ENCODE measurements around the gene SLC38A9. TPM values are rescaled to one million over a fixed set of nuclear protein-coding genes. Genes with fewer than 3 reads are reported as not detected.
"Not testable (repeated sequence)": the region's sequence is repeated elsewhere in the genome, so short reads cannot be mapped to it uniquely, and the experiment has no call there.

The SLC38A9 gene
- total RNA-seq, 1 donor from 2014 or later: 52.9 TPM

DNA sequence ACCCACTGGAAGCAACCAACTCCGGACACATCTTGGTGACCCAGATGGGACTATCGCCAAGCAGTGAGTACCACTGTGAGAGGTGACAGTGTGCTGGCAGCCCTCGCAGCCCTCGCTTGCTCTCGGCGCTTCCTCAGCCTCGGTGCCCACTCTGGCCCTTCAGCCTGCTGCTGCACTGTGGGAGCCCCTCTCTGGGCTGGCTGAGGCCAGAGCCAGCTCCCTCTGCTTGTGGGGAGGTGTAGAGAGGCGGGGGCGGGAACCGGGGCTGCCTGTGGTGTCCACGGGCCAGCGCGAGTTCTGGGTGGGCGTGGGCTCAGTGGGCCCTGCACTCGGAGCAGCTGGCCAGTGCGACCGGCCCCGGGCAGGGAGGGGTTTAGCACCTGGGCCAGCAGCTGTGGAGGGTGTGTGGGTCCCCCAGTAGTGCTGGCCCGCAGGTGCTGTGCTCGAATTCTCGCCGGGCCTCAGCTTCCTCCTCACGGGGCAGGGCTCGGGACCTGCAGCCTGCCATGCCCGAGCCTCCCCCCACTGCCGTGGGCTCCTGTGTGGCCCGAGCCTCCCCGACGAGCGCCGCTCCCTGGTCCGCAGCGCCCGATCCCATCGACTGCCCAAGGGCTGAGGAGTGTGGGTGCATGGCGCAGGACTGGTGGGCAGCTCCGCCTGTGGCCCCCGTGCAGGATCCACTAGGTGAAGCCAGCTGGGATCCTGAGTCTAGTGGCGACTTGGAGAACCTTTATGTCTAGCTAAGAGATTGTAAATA lies 98.8 kb downstream of the SLC38A9 start:
- DNase-seq (ENCODE audit: extremely low read depth, low read depth, low spot score): no peak

DNA sequence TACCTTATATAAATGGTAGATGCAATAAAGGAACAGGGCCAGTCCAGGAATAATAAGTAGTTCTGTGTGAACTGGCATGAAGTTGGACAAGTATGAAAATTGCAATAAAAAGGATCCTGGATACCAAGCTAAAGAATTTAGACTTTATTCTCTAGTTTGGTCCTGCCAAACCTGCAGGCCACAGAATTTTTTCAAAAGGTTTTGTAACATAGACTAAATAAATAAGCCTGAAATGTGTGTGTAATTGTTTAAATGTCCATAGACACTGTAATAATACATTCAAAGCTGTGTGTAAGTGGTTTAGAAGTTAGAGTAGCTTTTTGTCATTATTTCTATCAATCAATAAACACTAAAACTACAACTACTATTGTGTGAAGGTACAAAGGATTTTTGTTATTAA lies 101.6 kb downstream of the SLC38A9 start:
- no peak for DNase-seq (ENCODE audit: extremely low read depth, low read depth, low spot score)

DNA sequence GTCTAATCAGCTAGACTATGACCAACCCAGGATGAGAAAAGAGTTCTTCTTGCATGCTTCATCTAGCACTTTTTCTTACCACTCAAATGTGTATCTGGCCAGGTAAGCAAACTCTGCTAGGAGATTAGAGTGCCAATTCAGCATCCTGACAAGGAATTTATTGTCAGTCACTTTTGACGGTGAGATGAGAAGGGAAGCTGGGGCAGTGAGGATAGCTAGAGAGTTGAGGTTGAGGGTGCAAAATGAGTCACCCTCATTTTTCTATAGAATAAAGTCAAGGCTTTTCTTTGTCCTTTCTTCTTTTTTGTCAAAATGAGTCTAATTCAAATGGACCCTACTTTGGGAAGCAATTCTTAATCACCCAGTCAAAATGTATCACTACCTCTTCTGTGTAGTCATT lies 102.7 kb downstream of the SLC38A9 start:
- DNase-seq (ENCODE audit: extremely low read depth, low read depth, low spot score): no peak

DNA sequence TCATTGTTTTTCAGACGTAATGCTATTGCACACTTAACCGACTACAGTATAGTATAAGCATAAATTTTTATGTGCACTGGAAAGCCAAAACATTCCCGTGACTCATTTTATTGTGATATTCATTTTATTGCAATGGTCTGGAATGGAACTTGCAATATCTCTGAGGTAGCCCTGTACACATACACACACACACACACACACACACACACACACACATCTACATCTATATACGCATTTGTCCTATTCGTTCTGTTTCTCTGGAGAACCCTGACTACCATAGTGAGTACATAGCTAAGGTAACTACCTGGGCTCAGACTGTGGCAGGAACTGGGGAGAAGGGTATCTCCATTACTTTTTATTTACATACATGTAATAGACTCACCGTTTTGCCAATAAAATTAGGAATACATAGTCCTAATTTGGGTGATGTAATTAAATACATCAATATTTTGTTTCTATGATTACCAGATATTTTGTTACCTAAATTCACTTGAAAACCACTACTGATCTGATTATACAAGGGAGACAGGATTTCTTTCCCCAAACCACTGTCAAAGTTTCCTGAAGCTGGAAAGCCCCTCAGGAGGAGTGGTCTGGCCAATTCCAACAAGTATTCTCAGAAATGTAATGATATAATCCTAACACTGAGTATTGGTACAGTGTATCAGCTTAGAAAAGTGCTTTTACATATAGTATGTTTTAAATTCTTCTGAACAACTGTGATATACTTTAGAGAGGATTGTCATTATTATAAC lies 103.4 kb downstream of the SLC38A9 start:
- DNase-seq (ENCODE audit: extremely low read depth, low read depth, low spot score): no peak

DNA sequence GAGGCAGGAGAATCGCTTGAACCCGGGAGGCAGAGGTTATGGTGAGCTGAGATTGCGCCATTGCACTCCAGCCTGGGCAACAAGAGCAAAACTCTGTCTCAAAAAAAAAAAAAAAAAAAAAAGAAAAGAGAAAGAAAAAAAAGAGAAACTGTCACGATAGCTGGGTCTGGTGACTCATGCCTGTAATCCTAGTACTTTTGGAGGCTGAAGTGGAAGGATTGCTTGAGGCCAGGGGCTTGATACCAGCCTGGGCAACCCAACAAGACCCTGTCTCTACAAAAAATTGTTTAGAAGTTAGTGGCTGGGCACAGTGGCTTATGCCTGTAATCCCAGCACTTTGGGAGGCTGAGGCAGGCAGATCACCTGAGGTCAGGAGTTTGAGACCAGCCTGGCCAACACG lies 104.8 kb downstream of the SLC38A9 start:
- not testable (repeated sequence) for DNase-seq (ENCODE audit: extremely low read depth, low read depth, low spot score)

DNA sequence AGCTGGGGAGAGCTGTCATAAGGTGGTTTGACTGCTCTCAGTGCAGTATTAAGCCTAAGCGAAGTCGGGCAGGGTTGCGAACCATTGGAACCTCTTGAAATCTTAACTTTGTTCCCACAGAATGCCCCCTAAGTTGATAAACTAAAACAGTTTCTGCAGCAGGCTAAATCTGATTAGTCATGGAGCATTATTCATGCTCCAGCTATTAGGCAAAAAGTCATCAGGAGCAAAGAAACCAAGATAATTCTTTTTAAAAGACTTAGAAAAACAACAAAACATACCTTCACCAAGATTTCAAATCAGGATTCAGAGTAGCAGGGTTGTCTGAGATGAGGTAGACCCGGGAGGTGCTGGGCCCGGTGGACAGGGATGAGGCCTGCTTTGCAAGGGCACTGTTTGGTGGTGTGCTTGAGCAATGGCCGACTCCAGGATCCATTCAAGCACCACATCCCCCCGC lies 107.5 kb downstream of the SLC38A9 start:
- DNase-seq (ENCODE audit: extremely low read depth, low read depth, low spot score): no peak

DNA sequence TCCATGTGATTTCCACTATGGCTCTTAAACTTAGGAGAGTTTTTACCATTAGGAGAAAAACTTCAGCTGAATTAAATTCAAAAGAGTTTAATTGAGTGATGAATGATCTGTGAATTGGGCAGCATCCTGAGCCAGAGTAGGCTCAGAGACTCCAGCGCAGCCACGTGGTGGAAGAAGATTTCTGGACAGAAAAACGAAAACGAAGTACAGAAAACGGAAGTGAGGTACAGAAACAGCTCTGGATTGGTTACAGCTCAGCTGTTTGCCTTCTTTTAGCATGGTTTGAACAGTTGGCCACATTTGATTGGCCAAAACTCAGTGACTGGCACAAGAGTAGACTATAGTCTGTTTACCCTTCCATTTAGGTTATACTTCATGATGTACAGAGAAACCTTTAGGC lies 108.2 kb downstream of the SLC38A9 start:
- DNase-seq (ENCODE audit: extremely low read depth, low read depth, low spot score): no peak

DNA sequence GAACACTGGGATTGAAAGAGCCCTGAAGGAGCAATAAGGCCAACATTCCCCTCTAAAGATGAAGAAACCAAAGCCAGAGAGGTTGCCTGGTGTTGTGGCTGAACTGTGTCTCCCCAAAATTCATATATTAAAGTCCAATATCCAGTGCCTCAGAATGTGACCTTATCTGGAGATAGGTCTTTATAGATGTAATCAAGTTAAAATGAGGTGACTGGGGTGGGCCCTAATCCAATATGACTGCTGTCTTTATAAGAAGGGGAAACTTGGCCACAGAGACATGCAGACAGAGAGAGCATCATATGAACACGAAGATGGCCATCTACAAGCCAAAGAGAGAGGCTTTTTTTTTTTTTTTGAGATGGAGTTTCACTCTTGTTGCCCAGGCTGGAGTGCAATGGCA lies 110.5 kb downstream of the SLC38A9 start:
- DNase-seq (ENCODE audit: extremely low read depth, low read depth, low spot score): no peak

DNA sequence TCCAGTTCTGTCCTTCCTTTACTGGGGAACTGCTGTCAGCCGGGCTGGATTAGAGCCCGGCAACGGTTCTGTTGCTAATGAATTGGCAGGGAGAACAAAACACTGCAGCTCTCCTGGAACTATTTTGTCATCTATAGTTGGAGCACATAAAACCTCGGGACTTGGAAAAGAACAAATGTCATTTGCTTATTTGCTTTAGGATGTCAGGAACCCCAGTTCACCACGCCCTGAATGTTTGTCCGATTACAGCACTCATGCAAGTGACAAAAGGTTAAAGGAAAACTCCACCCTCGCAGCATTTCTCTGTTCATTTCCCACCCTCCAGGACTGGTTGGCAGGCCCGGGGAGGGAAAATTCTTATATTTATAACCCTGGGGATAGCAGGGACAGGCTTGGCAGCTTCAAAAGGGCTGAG lies 110.9 kb downstream of the SLC38A9 start:
- DNase-seq (ENCODE audit: extremely low read depth, low read depth, low spot score): no peak

DNA sequence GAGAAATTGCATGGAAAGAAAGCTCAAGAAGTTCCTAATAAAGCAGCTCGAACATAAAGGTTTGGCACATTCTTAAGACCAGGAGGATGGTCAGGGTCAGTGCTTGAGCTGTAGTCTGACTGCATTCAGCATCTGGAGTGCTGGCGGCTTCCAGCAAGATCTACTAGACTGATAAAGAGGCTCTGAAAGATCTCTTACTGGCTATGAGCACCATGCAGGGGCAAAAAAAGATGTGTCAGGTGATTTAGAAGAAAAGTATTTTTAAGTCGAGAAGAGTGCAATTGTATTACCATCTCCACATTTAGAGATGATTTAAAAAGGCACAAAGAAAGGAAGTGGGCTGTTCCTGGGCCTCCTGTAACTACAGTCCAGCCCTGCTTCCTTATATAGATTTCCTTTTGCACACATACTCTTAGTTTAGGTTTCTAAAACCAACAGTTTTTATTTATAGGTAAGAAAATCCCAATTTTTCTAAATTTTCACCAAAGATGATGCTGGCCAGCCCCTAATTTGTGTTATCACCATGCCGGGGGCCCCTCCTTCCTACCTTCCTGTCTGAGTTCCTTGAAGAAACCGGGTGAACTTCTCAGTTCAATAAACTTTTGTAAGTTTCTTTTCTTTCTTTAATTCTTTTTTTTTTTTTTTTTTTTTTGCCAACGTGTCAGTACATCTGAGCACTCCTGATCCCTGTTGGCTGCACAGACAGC lies 111.5 kb downstream of the SLC38A9 start:
- DNase-seq (ENCODE audit: extremely low read depth, low read depth, low spot score): no peak

DNA sequence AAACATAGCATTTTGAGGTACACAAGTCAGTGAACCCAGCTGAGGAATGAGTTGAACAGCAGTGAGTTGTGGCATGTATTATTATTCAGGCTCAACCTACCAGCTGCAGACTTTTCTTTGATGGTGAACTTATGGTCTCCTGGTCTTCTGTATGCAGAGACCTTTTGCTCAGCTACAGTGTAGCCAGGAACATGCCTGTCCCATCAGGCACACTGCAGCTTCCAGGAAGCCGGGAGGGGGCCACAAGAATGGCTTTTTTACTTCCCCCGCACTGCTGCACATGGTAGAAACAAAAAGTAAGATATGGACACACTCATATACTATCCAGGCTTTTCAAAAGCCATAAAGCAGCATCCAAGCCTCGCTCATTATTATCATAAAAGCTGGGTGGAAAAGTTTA lies 112.0 kb downstream of the SLC38A9 start:
- no peak for DNase-seq (ENCODE audit: extremely low read depth, low read depth, low spot score)

DNA sequence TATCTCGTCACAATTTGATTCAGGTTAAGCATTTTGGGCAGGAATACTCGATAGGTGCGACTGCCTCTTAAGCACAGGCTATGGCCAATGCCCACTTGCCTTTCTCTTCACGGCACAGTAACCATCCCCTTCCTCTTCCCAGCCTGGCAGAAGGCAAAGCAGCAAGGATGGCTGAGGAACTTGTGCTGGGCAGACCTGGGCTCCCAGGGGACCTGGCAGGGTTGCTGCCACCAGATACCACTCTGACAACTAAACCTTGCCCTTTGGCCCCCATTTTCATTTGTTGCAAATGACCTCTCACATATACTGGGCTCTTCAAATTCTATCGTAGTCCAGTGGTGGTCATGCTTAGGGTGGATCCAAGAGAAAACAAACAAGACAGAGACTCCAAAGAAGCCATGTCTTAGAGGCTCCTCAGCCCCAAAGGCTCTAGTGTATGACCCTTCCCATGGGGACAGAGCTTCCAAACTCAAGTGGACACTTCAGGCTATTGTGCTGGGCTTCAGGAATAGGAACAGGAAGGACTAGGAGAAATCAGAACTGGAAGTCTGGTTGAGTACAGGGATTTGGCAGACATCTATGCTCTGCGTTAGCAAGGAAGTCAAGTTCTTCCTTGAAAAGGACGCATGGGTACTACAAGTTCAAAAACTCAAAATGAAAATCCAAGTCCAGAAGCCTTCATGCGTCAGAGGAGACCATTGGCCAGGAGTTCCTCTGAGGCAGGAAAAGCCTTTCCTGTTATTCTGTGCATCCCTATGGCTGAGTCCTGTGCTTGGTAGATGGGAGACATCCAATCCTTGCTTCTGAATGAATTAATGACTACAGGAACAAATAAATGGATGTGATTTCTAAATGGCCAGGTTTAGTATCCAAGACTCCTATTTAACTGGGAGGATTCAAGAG lies 112.7 kb downstream of the SLC38A9 start:
- peak; percentile 70 for DNase-seq (ENCODE audit: extremely low read depth, low read depth, low spot score)

DNA sequence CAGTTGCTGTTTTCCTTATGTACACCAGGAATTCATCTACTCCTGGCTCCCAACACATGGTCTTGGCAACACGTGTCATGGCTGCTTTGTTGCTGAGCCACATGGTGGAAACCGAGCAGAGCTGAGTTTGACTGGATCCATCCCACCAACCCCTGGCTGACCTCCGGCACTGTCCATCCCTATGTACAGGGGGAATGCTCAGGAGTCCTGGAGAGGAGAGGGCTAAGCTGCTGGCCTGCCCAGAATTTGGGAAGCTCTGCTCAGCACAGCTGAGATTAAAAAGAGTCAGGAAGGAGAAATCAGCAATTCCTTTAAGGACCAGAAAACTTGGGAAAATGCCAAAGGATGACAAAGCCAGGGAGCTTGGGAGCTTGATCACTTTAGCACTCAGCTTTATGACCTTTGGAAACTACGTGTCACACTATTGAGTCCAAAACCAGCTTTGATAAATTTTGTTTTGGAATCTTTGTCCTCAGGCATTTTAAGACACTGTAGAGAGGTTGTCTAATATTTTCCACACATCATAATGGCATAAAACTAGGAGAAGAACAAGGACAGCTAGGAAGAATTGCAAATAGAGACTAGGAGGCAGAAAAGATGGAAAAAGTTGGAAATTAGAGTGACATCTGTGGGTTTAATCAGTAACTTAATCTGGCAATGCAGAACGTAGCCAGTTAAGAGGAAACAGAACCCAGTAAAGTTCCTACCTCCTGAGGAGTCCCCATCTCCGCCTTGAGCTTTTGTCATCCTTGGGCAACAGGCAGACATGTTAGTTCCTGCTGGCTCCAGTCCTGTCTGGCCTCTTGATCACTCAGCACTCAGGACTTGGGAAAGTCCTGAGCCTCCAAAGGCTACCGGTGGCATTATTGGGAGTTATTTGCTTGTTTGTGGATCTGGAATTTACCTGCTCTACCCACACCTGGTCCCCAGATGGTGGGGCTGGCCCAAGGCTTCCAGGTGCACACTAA lies 114.8 kb downstream of the SLC38A9 start:
- DNase-seq (ENCODE audit: extremely low read depth, low read depth, low spot score): no peak

DNA sequence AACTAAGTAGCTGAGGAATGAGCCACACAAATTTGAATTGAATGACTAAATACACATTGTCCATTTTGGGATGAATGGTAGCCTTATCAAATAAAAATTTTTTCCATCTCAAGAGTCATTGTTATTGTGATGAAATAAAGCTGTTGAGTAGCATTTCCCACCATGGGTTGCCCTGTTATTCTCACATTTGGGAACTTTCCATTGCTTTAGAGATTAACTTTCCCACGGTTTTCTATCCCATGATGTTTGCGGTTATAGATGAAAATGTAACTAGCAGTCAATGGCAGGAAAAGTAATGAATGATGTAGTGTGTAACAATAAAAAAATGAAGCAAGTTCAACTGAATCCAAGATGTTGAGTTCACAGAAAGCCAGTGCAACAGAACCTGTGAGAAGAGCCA lies 117.5 kb downstream of the SLC38A9 start:
- no peak for DNase-seq (ENCODE audit: extremely low read depth, low read depth, low spot score)

DNA sequence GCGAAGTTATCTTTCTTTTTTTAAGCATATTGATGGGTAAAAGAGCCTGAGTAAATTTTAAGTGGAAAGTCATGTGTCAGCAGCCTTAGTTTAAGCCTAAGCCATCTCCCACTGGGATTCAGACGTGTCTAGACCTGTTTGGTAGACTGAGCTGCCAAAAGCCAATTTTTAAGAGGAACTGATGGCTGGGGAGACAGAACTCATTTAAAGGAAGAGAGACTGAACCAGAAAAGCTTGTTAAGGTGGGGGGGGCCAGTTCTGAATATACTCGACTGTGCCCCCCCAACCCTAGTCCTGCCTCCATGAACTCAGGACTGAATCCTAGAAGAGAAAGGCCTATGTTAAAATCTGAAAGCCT lies 119.0 kb downstream of the SLC38A9 start:
- DNase-seq (ENCODE audit: extremely low read depth, low read depth, low spot score): no peak

DNA sequence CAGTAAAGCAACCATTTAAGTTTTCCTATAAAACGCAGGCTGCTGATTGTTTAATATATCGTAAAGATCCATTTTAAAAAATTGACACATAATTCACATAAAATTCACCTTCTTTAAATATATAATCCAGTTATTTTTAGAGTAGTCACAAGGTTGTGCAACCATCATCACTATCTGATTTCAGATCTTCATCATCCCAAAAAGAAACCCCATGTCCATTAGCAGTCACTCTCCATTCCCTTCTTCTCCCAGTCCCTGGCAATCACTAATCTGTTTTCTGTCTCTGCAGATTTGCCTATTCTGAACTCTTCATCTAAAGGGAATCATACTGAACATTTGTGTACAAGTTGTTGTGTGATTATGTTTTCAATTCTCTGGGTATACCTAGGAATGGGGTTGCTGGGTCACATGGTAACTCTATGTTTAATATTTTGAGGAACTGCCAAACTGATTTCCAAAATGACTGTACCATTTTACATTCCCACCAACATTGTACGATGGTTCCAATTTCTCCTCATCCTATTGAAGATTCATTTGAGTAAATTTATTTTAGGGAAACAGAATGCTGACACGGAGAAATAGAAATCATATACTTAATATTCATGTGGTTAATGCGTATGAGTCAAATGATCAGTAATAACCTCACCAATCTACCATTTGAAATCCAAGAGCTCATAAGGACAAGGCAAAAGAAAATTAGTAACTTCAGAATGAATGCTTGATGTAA lies 119.6 kb downstream of the SLC38A9 start:
- no peak for DNase-seq (ENCODE audit: extremely low read depth, low read depth, low spot score)

DNA sequence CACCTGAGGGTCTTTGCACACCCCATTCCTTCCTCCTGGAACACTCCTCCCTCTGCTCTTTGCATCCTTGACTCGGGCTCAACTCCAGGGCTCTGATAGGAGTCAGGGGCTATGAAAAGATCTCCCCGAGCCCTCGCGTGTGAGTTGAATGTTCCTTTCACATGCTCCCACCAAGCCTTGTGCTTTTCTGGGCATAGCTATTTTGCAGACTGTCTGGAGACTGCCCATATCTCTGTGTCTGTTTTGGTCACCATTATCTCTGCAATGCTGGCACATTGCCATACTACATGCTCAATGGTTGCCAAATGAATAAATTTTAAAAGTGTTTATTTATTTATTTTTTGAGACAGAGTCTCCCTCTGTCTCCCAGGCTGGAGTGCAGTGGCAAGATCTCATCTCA lies 120.4 kb downstream of the SLC38A9 start:
- DNase-seq (ENCODE audit: extremely low read depth, low read depth, low spot score): no peak

DNA sequence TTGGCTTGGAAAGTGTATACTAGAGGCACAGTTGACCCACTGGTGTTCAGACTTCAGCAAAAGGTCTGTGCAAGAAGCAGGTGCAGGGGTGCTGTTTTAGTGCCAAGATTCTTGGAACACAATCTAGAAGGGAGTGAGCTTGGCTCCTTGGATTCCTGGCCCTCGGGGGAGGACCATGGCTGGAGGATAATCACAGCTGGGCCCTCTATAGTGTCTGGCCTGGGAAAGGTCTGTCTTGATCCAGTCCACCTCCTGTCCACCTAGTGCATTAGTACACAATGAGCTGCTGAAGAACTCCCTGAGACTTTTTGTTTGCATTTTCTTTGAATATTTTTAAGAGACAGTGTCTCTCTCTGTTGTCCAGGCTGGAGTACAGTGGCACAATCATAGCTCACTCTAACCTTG lies 126.9 kb downstream of the SLC38A9 start:
- DNase-seq (ENCODE audit: extremely low read depth, low read depth, low spot score): no peak

Data from glomerular endothelial cell (primary cell).